WI38 (cell line): Measurements from ENCODE around the gene MX1.

Experiments
- H3K4me3 ChIP-seq: 2 replicates; pipeline ENCODE4 v1.5.1; 2011; ENCODE audit warnings: low read depth, mild to moderate bottlenecking, control low read depth, low read length
- CTCF ChIP-seq: IDR thresholded peaks from 2 replicates; pipeline ENCODE4 v1.5.1; 2012; ENCODE audit warnings: low read depth, mild to moderate bottlenecking, control low read depth, low read length

MX1 gene

GRCh38 chr21:41483415-41483814, 57.4 kb downstream of the MX1 start:
- TF ChIP-seq CTCF: no peak
- H3K4me3 ChIP-seq: no peak overlapping the region

GRCh38 chr21:41483973-41484372, 57.9 kb downstream of the MX1 start:
- no peak overlapping the region for H3K4me3 ChIP-seq
- no peak for TF ChIP-seq CTCF

GRCh38 chr21:41487082-41487481, 61.0 kb downstream of the MX1 start:
- TF ChIP-seq CTCF: no peak
- H3K4me3 ChIP-seq: no peak overlapping the region

GRCh38 chr21:41488080-41488479, 62.0 kb downstream of the MX1 start:
- no peak overlapping the region for H3K4me3 ChIP-seq
- TF ChIP-seq CTCF: no peak

GRCh38 chr21:41489329-41489728, 63.3 kb downstream of the MX1 start:
- H3K4me3 ChIP-seq: no peak overlapping the region
- TF ChIP-seq CTCF: no peak

- no peak overlapping the region for H3K4me3 ChIP-seq
- TF ChIP-seq CTCF: no peak
These were observed 64.3 kb downstream of the MX1 start for GRCh38 chr21:41490330-41490729.

GRCh38 chr21:41491412-41491811, 65.4 kb downstream of the MX1 start:
- no peak overlapping the region for H3K4me3 ChIP-seq
- TF ChIP-seq CTCF: no peak

GRCh38 chr21:41494242-41494641, 68.2 kb downstream of the MX1 start:
- no peak overlapping the region for H3K4me3 ChIP-seq
- no peak for TF ChIP-seq CTCF
